Activated CD4-positive, alpha-beta T cell treated with anti-CD3 and anti-CD28 coated beads for 48 hours (primary cell): Measurements from ENCODE around the gene PIK3R6.
A peak's percentile ranks its signal among the peaks of the same experiment; 100 is the strongest.

Experiments used
- DNase-seq: peaks from one replicate; pipeline ENCODE4 v3.0.0-alpha.2; 2020

PIK3R6 gene, protein sequence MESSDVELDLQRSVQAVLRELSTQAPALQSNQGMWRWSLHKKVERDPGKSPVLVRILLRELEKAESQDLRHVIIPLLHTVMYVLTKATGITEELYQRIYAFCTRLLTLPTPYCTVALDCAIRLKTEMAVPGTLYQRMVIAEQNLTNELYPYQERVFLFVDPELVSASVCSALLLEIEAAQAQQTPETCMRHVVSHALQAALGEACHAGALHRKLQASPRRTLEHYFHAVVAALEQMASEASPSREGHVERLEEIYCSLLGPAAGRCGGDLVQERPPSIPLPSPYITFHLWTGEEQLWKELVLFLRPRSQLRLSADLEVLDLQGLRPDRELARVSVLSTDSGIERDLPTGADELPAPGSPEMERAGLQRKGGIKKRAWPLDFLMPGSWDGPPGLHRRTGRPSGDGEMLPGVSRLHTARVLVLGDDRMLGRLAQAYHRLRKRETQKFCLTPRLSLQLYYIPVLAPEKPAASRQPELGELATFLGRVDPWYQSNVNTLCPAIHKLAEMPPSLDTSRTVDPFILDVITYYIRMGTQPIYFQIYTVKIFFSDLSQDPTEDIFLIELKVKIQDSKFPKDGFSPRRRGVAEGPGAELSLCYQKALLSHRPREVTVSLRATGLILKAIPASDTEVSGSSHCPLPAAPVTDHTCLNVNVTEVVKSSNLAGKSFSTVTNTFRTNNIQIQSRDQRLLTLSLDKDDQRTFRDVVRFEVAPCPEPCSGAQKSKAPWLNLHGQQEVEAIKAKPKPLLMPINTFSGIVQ

GRCh38 chr17:8867361-8867981 lies at the start of gene PIK3R6:
TSS of gene PIK3R6 (minus strand) at chr17:8867674. CDS start at chr17:8849794, 17,880 bp downstream.
- no peak for DNase-seq

DNA sequence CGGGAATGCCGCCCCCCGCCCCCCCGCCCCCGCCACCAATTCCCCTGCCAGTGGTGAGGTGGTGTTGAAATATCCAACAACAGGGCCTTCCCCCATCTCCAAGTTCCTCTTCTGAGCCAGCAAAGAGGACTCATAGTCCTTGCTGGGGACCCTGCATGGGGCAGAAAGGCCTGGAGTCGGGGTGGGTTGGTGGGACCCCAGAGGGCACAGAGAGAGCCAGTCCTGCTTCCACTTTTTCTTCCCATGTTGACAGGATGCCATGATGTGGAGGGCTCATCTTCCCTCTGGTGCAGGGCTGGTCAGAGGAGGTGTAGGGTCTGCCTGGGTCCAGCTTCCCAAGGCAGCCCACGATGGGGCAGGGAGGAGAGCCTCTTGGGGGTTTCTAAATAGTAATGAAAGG lies 49.0 kb upstream of the PIK3R6 start:
- DNase-seq: no peak

DNA sequence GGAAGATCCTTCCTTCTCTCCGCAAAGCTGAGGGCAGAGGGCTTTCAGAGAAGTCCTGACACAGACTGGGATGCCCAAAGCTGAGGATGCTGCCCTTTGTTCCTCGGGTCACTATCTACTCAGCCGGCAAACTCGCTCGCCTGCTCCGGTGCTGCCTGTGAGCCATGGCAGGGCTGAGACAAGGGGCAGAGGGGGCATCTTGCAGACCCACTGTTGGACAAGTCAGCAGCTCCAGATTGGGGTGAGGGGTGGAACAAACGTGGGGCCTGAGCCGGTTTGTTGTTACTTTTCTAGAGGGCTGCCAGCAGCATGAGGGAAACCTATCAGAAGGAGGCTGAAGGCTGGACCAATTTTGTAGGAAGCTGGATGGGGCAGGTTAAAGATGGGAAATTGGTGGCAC lies 47.1 kb upstream of the PIK3R6 start:
- DNase-seq: no peak

GRCh38 chr17:8913879-8914278 lies 46.4 kb upstream of the PIK3R6 start:
- DNase-seq: no peak

DNA sequence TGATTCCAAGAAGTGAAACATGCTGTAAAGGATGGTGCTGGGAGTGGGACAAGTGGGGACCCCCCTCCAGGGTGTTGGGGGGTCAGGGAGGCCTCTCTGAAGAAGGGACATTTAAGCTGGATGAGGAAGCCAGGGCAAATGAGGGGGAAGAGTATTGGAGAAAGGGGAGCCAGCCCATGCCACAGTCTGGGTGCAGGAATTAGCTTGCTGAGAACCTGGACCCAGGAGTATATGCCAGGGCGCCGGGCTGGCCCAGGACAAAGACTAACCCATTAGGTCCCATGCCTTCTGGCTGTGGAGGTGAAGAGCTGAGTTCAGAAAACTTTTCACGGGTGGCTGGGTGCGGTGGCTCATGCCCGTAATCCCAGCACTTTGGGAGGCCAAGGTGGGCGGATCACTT lies 45.6 kb upstream of the PIK3R6 start:
- DNase-seq: no peak

GRCh38 chr17:8912084-8912981 lies 44.9 kb upstream of the PIK3R6 start:
- DNase-seq: no peak

DNA sequence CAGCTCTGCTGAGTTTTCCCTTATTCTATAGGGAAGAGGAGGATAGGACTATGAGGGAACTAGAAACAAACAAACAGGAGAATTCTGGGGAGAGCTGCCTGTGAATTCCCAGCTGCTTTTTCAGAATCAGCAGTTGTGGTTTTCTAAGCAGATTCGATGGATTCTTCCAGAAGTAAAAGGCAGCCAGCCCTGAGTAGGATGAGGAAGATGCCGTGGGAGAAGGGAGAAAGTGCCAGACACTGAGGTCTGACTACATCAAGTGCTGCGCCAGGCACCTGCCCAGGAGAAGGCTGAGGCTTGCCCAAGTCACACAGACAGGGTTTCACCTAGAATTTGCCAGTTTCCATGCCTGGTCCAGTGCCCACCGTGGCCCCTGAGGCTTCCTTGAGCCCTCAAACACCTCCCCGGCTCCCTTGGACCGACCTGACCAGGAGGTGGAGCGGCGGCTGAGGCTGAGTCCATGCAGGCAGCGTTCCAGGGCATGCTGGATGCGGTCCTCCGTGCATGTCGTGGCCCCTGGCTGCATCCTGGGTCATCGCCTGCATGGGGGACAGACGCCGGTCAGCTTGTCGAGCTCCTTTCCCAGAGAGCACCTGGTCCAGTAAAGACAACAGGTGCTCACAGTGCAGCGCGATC lies 43.6 kb upstream of the PIK3R6 start:
- DNase-seq: no peak

GRCh38 chr17:8909586-8910270 lies 42.3 kb upstream of the PIK3R6 start:
- DNase-seq: no peak

DNA sequence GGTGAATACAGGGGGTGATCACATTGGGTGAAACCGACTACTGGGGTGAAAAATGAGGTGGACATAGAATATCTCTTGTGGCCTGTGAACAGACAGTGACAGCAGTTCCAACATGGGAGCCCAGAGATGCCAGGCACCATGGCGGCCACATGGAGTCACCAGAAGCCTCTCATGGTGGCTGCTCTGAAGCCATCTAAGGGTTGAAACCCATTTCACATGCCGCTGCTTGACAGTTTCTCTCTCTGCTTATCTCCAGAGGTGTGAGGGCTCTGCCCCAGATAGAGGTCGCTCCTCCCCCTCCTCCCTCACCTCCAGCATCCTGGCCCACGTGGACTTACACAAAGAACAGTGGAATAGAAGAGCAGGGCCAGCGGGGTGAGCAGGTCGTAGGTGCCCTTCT lies 37.9 kb upstream of the PIK3R6 start:
- no peak for DNase-seq

DNA sequence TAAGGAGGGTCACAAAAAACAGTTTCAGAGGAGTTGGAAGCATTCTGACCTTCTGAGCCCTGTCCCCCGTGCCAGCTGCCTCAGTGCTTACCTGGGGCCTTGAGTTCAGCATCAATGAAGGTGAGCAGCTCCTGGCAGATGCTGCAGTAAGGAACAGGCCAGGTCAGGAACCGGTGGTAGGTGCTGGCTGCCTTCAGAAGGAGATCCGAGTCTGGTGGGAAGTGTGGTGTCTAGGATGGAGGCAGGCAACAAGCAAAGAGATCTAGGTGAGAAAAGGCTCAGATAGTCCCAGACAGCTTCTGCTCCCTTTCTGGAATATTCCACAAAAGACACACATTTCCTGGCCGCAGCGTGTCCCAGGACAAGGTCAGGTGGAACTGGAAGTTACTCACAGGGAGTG lies 37.2 kb upstream of the PIK3R6 start:
- no peak for DNase-seq

DNA sequence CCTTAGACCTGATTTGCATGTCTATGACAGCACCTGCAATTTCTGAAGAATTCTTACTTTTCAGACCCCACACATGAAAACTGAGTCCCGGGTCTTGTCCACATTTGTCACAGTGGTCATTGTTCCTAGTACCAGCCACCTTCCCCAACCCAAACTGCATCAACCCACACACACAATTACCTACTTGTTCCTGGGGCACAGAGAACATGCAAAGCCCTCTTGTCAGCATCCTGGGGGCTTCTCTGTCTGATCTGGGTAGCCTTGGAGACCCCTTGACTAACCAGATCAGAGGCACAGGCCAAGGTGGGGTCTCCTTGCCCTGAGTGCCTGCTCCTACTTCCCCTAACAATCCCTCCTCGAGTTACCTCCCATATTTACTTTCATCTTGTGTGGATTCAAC lies 36.7 kb upstream of the PIK3R6 start:
- DNase-seq: no peak

- no peak for DNase-seq
Observed at GRCh38 chr17:8900626-8901585, 33.4 kb upstream of the PIK3R6 start.

- DNase-seq: no peak
Observed at GRCh38 chr17:8900207-8900606, 32.7 kb upstream of the PIK3R6 start.

- no peak for DNase-seq
Observed at GRCh38 chr17:8898636-8899035, 31.2 kb upstream of the PIK3R6 start.

GRCh38 chr17:8898126-8898525 lies 30.7 kb upstream of the PIK3R6 start:
- DNase-seq: no peak

DNA sequence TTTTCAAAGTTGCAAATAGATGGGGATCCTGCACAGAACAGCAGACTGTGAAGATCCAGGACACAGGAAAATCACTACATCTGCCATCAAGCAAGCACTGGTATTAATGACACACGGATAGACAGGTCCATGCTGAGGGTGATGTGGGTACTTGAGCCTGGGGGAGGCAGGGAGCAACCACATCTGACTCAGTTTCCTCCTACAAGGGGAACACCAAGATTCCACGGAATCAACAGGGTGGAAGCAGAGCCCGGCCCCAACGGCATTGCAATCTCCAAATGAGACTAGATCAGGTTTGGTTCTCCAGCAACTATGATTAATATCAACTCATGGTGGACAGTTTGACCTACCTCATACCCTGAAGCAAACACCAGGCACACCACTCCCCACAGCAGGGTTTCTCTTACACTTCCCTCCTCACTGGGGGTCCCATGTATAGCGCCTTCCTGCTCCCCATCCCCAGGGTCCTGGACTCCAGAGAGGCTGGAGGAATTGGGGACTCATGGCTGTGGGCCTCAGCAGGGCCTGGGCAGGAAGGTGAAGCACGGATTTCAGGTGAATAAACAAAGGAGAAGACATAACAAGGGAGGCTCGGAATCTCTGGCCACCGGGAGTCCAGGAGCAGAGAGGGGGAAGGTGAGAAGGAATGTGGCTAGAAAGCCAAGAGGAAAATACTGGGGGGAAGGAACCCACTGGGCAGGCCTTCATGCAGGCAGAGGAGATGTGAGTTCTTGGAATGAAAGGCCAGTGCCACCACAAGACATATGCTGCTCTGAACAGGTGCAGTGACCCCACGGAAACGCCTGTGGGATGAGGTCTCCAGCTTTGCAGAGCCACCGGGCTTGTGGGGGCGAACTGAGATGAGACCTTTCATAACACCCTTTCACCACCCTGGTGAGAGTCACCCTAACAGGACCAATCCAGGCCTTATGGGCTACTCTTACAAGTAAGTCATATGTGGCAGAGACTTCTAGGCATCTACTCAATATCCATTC lies 29.5 kb upstream of the PIK3R6 start:
- DNase-seq: no peak

DNA sequence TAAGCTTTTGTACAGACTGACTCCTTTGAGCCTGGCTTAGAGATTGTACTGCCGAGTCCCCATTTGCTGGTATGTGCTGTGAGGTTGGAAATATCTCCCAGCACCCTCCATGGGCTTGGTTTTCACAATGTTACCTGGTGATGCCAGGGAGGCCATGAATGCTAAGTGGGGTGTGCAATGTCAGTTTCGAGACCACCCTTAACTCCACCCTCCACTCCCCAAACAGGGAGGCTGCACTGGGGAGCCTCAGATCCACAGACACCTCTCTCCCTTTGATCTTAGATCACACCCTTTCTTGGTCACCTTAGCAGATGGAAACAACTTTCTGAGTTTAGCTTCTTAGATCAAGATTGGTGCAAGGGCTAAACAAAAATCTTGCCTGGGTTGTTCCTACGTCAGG lies 28.6 kb upstream of the PIK3R6 start:
- no peak for DNase-seq

DNA sequence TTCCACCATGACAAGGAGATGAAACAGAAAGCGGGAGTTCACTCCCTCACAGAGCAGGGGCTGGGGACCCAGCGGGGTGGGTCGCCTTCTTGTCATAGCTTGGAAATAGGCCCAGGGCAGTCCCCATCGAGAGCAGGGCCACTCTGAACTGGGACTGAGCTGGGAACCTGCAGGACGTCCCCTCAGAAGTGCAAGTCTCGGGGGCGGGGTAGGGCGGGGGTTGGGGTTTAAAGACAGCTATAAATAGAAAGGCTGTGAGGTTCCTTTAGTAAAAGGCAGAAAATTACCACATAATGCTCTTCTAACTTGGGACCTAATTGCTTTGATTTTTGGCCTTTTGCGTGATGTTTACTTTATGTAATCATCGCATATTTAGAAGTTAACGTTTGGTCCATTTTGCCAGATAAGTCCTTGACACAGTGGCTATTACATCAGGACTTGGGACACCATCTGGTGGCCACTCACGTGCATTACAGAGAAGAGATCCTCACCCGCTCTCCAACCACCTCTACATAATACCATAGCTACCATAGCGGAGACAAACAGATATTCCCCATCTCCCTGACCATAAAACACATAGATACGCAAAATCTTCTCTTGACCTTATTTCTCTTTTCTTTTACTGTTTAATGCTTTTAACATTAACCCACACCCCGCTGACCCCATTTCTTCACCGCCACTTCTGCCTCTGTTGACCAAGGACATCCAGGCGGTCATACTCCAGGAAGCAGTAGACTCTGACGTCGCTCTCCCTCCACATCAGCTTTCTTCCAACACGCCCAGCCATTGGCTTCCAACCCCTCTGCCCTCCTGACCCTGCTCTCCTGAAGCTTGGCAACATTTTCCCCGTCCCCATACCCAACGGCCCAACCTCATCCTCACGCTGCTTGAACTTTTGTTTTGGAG lies 27.5 kb upstream of the PIK3R6 start:
- DNase-seq: peak; percentile 63
